ENCODE results near the gene SYCN.

DNA sequence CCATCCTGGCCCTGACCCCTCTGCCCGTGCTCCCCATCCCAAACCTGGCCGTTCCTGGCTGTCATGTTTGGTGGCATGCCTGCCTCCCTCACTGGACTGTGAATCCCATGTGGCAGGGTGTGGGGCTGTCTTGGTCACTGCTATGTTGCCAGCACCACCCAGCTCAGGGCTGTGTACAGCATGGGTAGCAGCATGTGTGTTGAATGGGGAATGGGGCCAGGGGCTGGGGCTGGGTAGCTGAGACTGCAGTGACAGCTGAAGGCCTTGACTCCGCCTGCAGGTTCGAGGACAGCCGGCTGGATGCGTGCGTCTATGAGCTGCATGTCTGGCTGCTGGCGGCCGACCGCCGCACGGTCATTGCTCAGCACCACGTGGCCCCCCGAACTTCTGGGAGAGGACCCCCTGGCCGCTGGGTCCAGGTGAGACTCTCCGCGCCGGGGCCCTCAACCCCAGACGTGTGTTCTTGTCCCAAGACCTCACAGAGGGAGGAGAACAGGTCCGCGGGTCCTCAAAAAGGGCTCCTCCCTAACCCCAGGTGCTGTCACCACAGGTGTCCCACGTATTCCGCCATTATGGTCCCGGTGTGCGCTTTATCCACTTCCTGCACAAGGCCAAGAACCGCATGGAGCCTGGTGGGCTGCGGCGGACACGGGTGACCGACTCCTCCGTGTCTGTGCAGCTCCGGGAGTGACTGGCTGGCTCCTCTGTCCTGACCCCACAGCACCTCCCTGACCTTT lies 3.8 kb downstream of the SYCN start:
- no peak for TF ChIP-seq EZH2phosphoT487 (IDR thresholded peaks at IDR 0.05; ENCODE audit: borderline replicate concordance, low read depth, low read length)
- TF ChIP-seq, protein P1, sequence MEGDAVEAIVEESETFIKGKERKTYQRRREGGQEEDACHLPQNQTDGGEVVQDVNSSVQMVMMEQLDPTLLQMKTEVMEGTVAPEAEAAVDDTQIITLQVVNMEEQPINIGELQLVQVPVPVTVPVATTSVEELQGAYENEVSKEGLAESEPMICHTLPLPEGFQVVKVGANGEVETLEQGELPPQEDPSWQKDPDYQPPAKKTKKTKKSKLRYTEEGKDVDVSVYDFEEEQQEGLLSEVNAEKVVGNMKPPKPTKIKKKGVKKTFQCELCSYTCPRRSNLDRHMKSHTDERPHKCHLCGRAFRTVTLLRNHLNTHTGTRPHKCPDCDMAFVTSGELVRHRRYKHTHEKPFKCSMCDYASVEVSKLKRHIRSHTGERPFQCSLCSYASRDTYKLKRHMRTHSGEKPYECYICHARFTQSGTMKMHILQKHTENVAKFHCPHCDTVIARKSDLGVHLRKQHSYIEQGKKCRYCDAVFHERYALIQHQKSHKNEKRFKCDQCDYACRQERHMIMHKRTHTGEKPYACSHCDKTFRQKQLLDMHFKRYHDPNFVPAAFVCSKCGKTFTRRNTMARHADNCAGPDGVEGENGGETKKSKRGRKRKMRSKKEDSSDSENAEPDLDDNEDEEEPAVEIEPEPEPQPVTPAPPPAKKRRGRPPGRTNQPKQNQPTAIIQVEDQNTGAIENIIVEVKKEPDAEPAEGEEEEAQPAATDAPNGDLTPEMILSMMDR (conservative IDR thresholded peaks at IDR 0.05; ENCODE audit: low read length): no peak

Data from OCI-LY7 (cell line).